ENCODE measurements around the gene CIB4.

- no peak for TF ChIP-seq EZH2 (IDR thresholded peaks at IDR 0.05; ENCODE audit: low read depth)
- no peak for TF ChIP-seq CTCF (conservative IDR thresholded peaks at IDR 0.05)
Observed at GRCh38 chr2:26685989-26686839, 45.0 kb upstream of the CIB4 start.

All from PC-9 (cell line).